GM18507 (cell line): ENCODE results near the gene HOXC6.

ENCODE experiments used
- DNase-seq: peaks from one replicate; pipeline ENCODE4 v3.0.0; 2011; ENCODE audit warnings: low read depth; ENCODE audit not compliant: insufficient read length; ENCODE audit errors: extremely low spot score
- FAIRE-seq: peaks from 2 replicates; lab custom pipeline; 2011; peaks lifted over from hg19 to GRCh38; lab: Jason Lieb, UNC

The HOXC6 gene

GRCh38 chr12:54011665-54012532 is 16.3 kb upstream of the HOXC6 start:
- FAIRE-seq (no peak), DNase-seq (no peak)

DNA sequence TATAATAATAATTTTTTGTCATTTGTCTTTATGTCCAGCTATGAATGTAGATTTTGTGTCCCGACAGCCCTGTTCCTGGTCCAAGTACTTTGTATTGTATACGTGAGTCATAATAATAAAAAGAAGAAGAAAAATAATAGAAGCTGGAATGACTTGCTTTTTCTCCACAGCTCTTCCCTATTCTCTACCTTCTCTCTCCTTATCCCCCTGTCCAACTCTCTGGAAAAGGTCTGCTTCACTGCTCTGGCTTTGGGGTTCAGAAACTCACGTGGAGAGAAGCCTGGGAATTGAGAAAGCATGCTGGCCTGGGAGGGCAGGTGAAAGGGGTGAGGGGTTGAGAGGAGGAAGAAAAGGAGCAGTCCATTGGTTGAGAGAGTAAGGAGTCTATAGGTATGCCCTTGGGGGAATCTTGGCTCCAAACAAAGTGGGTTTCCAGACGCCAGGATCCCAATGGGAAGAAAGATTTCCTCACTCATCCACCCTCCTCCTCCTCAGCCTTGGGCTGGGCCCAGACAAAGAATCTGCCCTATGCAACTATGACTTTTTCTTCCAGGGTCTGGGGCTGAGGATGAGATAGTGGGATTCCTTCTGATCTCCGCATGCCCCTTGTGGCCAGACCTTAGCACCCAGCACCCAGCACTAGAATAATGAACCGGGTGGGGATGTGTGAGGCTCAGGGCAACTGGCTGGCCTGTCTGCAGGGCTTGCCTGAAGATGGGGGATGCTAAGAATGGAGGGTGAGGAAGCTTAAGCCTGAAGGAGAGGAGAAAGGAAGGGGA is 15.4 kb upstream of the HOXC6 start:
- DNase-seq, result no peak
- no peak for FAIRE-seq

DNA sequence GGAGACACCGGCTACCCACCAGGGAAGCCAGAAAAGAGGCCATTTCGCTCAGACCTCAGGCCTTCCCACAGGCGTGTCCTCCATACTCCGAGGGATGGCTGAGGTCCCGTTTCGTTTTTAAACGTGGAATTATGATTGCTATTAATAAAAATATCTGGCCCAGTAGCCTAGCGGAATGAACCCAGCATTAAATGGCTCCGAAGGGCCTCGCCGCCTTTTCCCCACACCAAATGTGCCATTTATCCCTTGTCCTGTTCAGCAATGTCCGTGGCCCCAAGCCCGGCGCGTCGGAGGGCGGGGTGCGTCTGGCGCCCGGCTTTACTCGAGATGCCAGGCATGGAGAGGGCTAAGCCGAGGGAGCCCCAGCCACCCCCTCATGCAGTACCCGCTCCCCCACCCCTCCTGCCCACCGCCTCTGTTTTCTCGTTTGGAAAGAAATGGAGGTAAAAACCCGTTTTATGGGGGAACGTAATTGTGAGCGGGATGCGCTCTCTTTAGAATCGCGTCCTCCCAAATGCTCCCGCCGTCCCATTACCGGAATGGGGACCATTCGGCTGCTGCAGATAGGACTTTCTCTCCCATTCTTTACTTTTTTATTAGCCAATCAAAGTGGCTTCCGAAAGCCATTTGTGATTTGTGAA is 13.7 kb upstream of the HOXC6 start:
- DNase-seq (no peak), FAIRE-seq (no peak)

- DNase-seq, result no peak
- no peak for FAIRE-seq
Measured at GRCh38 chr12:54015018-54015931, 13.0 kb upstream of the HOXC6 start.

DNA sequence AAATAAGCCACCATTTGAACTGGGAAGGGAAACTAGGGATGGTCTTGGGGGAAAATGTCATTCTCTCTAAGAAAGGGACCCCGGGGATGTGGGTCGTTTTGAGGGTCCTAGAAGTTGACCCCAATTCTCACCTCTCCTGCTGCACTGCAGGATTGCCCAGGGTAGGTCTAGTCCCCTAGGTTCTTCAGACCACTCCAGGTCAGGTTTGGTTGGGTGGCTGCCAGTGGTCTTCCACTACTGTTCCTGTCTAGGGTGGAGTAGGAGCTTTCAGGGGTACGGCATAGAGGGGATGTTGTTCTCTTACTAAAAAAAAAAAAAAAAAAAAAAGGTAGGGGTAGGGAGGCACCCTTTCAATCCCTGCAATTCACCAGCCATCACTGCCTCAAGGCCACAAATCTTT is 12.2 kb upstream of the HOXC6 start:
- DNase-seq (no peak), FAIRE-seq (no peak)

DNA sequence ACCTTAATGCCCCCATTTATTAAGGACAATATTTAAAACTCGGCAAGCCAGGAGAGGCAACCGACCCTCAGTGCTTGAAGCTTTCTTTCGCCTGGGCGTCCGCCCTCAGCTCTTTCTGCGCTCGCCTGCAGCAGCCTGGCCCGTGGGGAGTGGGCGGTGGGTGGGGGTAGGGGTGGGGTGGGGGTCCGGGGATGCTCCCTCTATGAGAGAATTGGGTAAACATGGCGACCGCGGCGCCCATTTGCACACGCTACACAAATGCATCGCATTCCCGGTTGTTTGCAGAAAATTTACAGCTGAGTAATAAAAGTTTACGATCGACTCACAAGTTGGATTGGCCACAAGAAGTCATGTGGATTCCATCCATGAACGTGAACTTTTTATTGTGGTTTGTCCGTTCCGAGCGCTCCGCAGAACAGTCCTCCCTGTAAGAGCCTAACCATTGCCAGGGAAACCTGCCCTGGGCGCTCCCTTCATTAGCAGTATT is 11.7 kb upstream of the HOXC6 start:
- FAIRE-seq (no peak), DNase-seq (no peak)

GRCh38 chr12:54017027-54017788 is 11.0 kb upstream of the HOXC6 start:
- FAIRE-seq (no peak), DNase-seq (no peak)

GRCh38 chr12:54017878-54018467 is 10.3 kb upstream of the HOXC6 start:
- DNase-seq (peak; percentile 86), FAIRE-seq (peak; percentile 83)

DNA sequence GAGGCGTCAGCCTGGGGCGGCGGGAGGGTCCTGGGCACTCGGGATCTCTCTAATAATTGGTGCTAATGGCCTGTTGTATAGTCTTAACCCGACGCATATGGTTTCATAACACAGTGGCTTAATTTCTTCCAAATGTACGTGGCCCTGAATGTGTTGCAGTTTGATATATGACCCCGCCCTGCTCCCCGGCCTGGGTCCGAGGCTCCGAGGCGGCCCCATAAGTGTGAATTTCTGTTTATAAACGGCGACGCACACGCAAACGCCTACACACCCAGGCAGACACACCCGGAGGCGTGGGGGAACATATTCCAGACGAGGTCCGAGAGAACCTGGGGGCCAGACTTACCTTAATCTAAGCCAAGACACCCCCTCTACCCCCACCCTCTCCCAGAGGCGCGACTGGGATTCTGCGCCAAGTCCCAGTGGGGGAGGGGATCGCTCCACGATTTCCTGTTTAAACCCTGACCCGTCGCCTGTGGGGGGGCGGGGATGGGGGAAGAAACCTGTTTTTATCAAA is 9.7 kb upstream of the HOXC6 start:
- DNase-seq, result no peak
- no peak for FAIRE-seq

DNA sequence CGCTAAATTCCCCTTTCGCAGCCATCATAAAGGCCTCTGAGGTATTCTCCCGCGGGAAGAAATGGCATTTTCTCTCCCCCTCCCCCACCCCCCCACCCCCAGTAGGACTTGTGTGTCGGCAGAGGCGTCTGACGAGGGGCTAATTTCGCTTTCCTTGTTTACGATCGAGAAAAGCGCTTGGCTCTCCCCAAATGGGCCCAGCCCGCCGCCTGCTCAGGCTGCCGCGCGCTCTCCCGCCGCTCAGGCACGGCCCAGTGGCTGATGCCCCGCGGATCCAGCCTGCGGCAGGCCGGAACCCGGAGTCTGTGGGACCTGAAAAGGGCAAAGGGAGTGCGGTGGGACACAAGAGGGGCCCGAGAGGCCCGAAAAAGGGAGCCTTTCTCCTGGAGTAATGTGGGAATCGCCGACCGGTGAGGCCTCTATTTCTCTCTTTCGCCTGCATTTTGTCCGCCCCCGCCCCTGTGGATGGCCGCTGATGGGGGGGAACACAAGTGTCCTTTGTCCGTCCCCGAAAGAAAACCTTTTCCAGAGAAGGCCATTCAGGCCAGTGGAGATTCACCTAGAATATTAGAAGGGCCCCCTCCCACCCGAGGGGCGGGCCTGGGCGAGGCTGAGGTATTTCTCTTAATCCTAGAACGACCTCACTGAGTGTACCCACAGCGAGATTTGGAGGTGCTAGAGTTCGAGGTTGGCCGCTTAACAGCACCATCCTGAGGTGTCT is 9.0 kb upstream of the HOXC6 start:
- no peak for DNase-seq
- no peak for FAIRE-seq

- DNase-seq (no peak), FAIRE-seq (no peak)
Measured at GRCh38 chr12:54019924-54020590, 8.2 kb upstream of the HOXC6 start.

GRCh38 chr12:54020591-54021405 is 7.4 kb upstream of the HOXC6 start:
- DNase-seq, result no peak
- FAIRE-seq, result no peak

GRCh38 chr12:54021432-54022013 is 6.7 kb upstream of the HOXC6 start:
- FAIRE-seq (peak; percentile 61), DNase-seq (no peak)

GRCh38 chr12:54022960-54023884 is 5.0 kb upstream of the HOXC6 start:
- DNase-seq (no peak), FAIRE-seq (no peak)

GRCh38 chr12:54024127-54024526 is 4.1 kb upstream of the HOXC6 start:
- FAIRE-seq, result no peak
- DNase-seq, result no peak
